Lower leg skin (tissue), 3 donors: ENCODE results near the gene STK10.

Experiments used
- POLR2A ChIP-seq, 2 donors: fragments of 450-650 bp; IDR thresholded peaks; one replicate each; pipeline ENCODE4 v1.6.1; 2016 to 2017; ENCODE audit warnings: antibody characterized with exemption in 2 of 2, mild to moderate bottlenecking in 1 of 2, moderate library complexity in 1 of 2
- TF ChIP-seq, protein P1 (sequence below), 3 donors: fragments of 450-650 bp; IDR thresholded peaks; one replicate each; pipeline ENCODE4 v1.5.1; 2016; ENCODE audit warnings: antibody characterized with exemption in 3 of 3, mild to moderate bottlenecking in 3 of 3, moderate library complexity in 2 of 3

DNA sequence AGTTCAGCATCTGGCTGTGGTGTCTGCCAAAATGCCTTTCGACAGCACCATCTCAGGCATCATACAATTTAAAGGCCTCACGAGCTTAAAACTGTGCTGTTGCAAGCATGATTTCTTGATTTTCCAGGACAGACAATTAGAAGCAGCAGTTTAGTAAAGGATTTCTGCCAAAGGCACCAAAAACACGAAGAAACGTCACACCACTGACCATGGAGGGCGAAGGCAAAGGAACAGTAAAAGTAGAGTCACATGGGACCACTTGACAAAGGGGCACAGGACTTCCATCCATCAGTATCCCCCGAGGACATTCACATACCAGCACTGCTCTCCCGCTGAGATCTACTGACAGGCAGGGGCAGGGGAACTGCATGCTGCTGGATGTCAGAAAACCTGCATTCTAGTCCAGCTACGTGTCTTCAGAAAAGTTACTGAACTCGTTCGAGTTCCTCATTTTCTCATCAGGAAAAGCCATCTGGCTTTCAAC is 111.2 kb downstream of the STK10 start:
- TF ChIP-seq, protein P1, sequence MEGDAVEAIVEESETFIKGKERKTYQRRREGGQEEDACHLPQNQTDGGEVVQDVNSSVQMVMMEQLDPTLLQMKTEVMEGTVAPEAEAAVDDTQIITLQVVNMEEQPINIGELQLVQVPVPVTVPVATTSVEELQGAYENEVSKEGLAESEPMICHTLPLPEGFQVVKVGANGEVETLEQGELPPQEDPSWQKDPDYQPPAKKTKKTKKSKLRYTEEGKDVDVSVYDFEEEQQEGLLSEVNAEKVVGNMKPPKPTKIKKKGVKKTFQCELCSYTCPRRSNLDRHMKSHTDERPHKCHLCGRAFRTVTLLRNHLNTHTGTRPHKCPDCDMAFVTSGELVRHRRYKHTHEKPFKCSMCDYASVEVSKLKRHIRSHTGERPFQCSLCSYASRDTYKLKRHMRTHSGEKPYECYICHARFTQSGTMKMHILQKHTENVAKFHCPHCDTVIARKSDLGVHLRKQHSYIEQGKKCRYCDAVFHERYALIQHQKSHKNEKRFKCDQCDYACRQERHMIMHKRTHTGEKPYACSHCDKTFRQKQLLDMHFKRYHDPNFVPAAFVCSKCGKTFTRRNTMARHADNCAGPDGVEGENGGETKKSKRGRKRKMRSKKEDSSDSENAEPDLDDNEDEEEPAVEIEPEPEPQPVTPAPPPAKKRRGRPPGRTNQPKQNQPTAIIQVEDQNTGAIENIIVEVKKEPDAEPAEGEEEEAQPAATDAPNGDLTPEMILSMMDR (IDR thresholded peaks at IDR 0.05): no peak
- no peak for TF ChIP-seq POLR2A (IDR thresholded peaks at IDR 0.05)
